Stimulated activated naive B cell treated with anti-CD40 and anti-IgM and Interleukin-4, amounts not matched to agents 10 μg/mL and 1 μg/mL and 100 μg/mL, for 72 hours (primary cell): ENCODE results near the gene GTF2F2.
"Not testable (repeated sequence)": the region's sequence is repeated elsewhere in the genome, so short reads cannot be mapped to it uniquely, and the experiment has no call there.

Experiments
- ATAC-seq, 2 donors: fragments of 150-1000 bp; cut with Tn5 transposase; replicated peaks; 2 replicates each; pipeline ENCODE4 v1.10.0; 2021; ENCODE audit warnings: moderate library complexity in 1 of 2
- DNase-seq: peaks from one replicate; pipeline ENCODE4 v3.0.0; 2021
- H3K27ac Mint-ChIP-seq: one replicate; pipeline ENCODE4 v1.8.0; 2022; ENCODE audit warnings: mild to moderate bottlenecking, mixed read lengths
- H3K27me3 Mint-ChIP-seq, 2 donors: one replicate each; pipeline ENCODE4 v1.8.0; 2022; ENCODE audit warnings: mixed read lengths in 2 of 2
- H3K36me3 Mint-ChIP-seq, 2 donors: one replicate each; pipeline ENCODE4 v1.8.0; 2022; ENCODE audit warnings: mixed read lengths in 2 of 2, mild to moderate bottlenecking in 1 of 2
- H3K4me1 Mint-ChIP-seq, 2 donors: one replicate each; pipeline ENCODE4 v1.8.0; 2022; ENCODE audit warnings: mixed read lengths in 2 of 2, mild to moderate bottlenecking in 1 of 2
- H3K4me3 Mint-ChIP-seq, 2 donors: one replicate each; pipeline ENCODE4 v1.8.0; 2022; ENCODE audit warnings: mild to moderate bottlenecking in 2 of 2, mixed read lengths in 2 of 2, moderate library complexity in 1 of 2
- H3K9me3 Mint-ChIP-seq, 2 donors: one replicate each; pipeline ENCODE4 v1.8.0; 2022; ENCODE audit warnings: mixed read lengths in 2 of 2, mild to moderate bottlenecking in 1 of 2

Gene GTF2F2

DNA sequence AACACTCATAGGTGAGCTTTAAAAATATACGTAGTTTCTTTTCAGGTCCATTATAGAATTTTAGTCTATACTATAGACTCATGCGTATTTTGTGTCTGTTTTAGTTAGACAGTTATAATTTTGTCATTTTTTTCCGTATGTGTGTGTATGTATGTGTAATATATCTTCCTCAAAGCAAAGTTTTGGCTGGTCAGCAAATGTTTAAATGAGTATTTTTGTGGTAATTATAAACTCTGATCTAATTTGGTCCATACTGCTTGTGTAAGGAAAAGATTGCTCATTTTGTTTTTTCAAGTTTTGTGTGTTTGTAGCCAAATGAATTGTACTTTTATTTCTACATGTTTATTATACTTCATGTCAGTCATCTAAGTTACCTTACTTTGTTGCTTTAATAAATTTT, 60.0 kb downstream of the GTF2F2 start:
- no peak for DNase-seq
- H3K27me3 Mint-ChIP-seq, result no peaks in the 10 kb centered on the region
- peaks cover 0 to 3% of the 10 kb centered on the region in 2 donors for H3K9me3 Mint-ChIP-seq
- peaks cover 40 to 54% of the 10 kb centered on the region in 2 donors for H3K36me3 Mint-ChIP-seq
- H3K4me3 Mint-ChIP-seq, result no peak overlapping the region
- H3K27ac Mint-ChIP-seq, result no peak overlapping the region
- no peak for ATAC-seq
- H3K4me1 Mint-ChIP-seq, result peaks cover 18 to 50% of the 10 kb centered on the region in 2 donors

- H3K36me3 Mint-ChIP-seq, result peaks cover 40 to 48% of the 10 kb centered on the region in 2 donors
- DNase-seq (no peak), ATAC-seq (no peak)
- H3K4me1 Mint-ChIP-seq, result peaks cover 15 to 50% of the 10 kb centered on the region in 2 donors
- H3K27me3 Mint-ChIP-seq, result no peaks in the 10 kb centered on the region
- H3K27ac Mint-ChIP-seq, result no peak overlapping the region
- H3K9me3 Mint-ChIP-seq, result peaks cover 0 to 3% of the 10 kb centered on the region in 2 donors
- H3K4me3 Mint-ChIP-seq, result no peak overlapping the region
Measured at GRCh38 chr13:45180713-45181601, 60.6 kb downstream of the GTF2F2 start.

DNA sequence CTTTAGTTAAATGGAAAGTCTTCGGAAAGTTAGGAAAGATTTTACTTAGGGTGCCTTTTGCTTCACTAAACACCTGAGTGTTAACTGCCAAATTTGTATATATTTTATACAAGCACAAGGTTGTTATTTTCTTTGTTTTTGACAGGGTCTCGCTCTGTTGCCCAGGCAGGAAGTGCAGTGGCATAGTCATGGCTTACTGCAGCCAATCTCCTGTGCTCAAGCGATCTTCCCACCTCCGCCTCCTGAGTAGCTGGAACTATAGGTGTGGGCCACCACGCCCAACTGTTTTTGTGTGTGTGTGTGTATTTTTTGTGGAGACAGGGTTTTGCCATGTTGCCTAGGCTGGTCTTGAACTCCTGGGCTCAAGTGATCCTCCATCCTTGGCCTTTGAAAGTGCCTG, 64.4 kb downstream of the GTF2F2 start:
- no peak for DNase-seq
- Mint-ChIP-seq H3K4me1 (peaks cover 11 to 23% of the 10 kb centered on the region in 2 donors), H3K27ac (peak overlapping the region; percentile 43), H3K4me3 (no peak overlapping the region), H3K36me3 (peaks cover 29 to 41% of the 10 kb centered on the region in 2 donors), H3K27me3 (no peaks in the 10 kb centered on the region), H3K9me3 (peaks cover 0 to 3% of the 10 kb centered on the region in 2 donors)
- no peak for ATAC-seq

- ATAC-seq (no peak), DNase-seq (no peak)
- H3K4me1 Mint-ChIP-seq, result peaks cover 13 to 23% of the 10 kb centered on the region in 2 donors
- no peaks in the 10 kb centered on the region for H3K27me3 Mint-ChIP-seq
- no peak overlapping the region for H3K27ac Mint-ChIP-seq
- H3K36me3 Mint-ChIP-seq, result peaks cover 29 to 45% of the 10 kb centered on the region in 2 donors
- peaks cover 0 to 3% of the 10 kb centered on the region in 2 donors for H3K9me3 Mint-ChIP-seq
- no peak overlapping the region for H3K4me3 Mint-ChIP-seq
Measured at GRCh38 chr13:45185286-45185685, 65.0 kb downstream of the GTF2F2 start.

DNA sequence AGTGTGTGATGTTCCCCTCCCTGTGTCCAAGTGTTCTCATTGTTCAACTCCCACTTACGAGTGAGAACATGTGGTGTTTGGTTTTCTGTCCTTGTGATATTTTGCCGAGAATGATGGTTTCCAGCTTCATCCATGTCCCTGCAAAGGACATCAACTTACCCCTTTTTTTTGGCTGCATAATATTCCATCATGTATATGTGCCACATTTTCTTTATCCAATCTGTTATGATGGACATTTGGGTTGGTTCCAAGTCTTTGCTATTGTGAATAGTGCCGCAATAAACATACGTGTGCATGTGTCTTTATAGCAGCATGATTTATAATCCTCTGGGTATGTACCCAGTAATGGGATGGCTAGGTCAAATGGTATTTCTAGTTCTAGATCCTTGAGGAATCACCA, 68.8 kb downstream of the GTF2F2 start:
- not testable (repeated sequence) for H3K27ac Mint-ChIP-seq, H3K27me3 Mint-ChIP-seq, H3K4me3 Mint-ChIP-seq, DNase-seq, ATAC-seq, H3K9me3 Mint-ChIP-seq
- peaks cover 15 to 22% of the 10 kb centered on the region in 2 donors for H3K36me3 Mint-ChIP-seq
- peaks cover 6 to 19% of the 10 kb centered on the region in 2 donors for H3K4me1 Mint-ChIP-seq

DNA sequence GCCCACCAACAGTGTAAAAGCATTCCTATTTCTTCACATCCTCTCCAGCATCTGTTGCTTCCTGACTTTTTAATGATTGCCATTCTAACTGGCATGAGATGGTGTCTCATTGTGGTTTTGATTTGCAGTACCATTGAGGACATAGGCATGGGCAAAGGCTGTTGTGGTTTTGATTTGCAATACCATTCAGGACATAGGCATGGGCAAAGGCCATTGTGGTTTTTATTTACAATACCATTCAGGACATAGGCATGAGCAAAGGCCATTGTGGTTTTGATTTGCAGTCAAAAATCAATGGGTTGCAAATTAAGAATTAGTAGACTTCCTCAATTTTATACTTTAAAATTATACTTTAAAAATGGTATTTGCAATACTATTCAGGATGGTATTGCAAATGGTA, 69.2 kb downstream of the GTF2F2 start:
- not testable (repeated sequence) for ATAC-seq, H3K4me3 Mint-ChIP-seq, H3K27ac Mint-ChIP-seq, H3K27me3 Mint-ChIP-seq, DNase-seq, H3K9me3 Mint-ChIP-seq
- Mint-ChIP-seq H3K36me3 (peaks cover 15 to 22% of the 10 kb centered on the region in 2 donors), H3K4me1 (peaks cover 7 to 19% of the 10 kb centered on the region in 2 donors)

DNA sequence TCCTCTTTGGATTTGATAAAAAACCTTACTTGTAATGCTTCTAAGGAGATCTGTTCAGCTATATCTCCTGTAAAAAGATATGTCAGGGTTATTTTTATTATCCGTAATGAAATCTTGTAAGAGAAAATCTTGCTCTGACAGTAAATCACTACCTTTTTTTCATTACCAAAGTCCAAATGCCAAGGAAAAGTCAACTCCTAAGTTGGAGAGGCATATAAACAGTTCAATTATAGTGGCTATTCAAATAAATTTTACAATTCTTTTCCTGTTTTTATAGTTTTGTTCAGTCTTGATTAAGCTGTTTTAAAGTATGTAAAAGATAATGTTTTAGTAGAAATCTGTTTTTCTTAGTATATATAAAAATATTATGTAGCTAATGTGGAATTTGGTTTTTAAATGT, 71.6 kb downstream of the GTF2F2 start:
- Mint-ChIP-seq H3K9me3 (no peaks in the 10 kb centered on the region), H3K4me1 (peaks cover 9 to 29% of the 10 kb centered on the region in 2 donors), H3K27ac (no peak overlapping the region), H3K4me3 (no peak overlapping the region), H3K27me3 (no peaks in the 10 kb centered on the region), H3K36me3 (peaks cover 15 to 26% of the 10 kb centered on the region in 2 donors)
- DNase-seq (no peak), ATAC-seq (no peak)

- Mint-ChIP-seq H3K27ac (no peak overlapping the region), H3K4me1 (peaks cover 10 to 30% of the 10 kb centered on the region in 2 donors), H3K4me3 (no peak overlapping the region), H3K36me3 (peaks cover 13 to 22% of the 10 kb centered on the region in 2 donors), H3K27me3 (no peaks in the 10 kb centered on the region), H3K9me3 (no peaks in the 10 kb centered on the region)
- DNase-seq (no peak), ATAC-seq (no peak)
Measured at GRCh38 chr13:45194081-45194939, 74.0 kb downstream of the GTF2F2 start.

- Mint-ChIP-seq H3K27me3 (no peaks in the 10 kb centered on the region), H3K36me3 (peaks cover 15 to 24% of the 10 kb centered on the region in 2 donors), H3K9me3 (no peaks in the 10 kb centered on the region), H3K27ac (no peak overlapping the region), H3K4me3 (no peak overlapping the region), H3K4me1 (peaks cover 13 to 36% of the 10 kb centered on the region in 2 donors)
- no peak for ATAC-seq
- DNase-seq, result no peak
Measured at GRCh38 chr13:45195421-45195820, 75.1 kb downstream of the GTF2F2 start.

GRCh38 chr13:45196096-45196495, 75.8 kb downstream of the GTF2F2 start:
- DNase-seq, result no peak
- peaks cover 15 to 31% of the 10 kb centered on the region in 2 donors for H3K36me3 Mint-ChIP-seq
- ATAC-seq, result no peak
- H3K9me3 Mint-ChIP-seq, result no peaks in the 10 kb centered on the region
- no peak overlapping the region for H3K4me3 Mint-ChIP-seq
- H3K27ac Mint-ChIP-seq, result no peak overlapping the region
- H3K4me1 Mint-ChIP-seq, result peaks cover 13 to 36% of the 10 kb centered on the region in 2 donors
- H3K27me3 Mint-ChIP-seq, result no peaks in the 10 kb centered on the region

DNA sequence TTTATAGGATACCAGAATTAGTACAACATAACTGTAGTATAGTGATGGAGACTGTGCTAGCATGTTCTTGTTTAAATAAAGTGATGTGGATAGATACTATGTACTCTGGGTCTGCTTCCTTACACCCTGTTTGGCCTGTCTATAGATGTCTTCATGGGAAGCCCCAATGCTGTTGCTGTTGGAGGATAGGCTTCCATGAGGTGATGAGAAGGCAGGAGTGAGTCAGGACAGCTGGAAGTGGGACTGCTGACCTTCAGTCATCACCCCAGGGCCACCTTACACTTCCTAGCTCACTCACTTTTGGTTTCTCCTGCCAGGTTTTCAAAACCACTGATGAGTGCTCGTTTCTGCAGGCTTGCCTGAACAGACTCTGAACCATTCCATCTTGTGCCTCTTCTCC, 76.3 kb downstream of the GTF2F2 start:
- H3K9me3 Mint-ChIP-seq, result no peaks in the 10 kb centered on the region
- H3K27me3 Mint-ChIP-seq, result no peaks in the 10 kb centered on the region
- peaks cover 13 to 36% of the 10 kb centered on the region in 2 donors for H3K4me1 Mint-ChIP-seq
- ATAC-seq, result peak in 1 of 2 donors; percentile 10
- no peak overlapping the region for H3K27ac Mint-ChIP-seq
- H3K36me3 Mint-ChIP-seq, result peaks cover 15 to 36% of the 10 kb centered on the region in 2 donors
- DNase-seq, result no peak
- no peak overlapping the region for H3K4me3 Mint-ChIP-seq

GRCh38 chr13:45198041-45198440, 77.7 kb downstream of the GTF2F2 start:
- H3K36me3 Mint-ChIP-seq, result peaks cover 24 to 45% of the 10 kb centered on the region in 2 donors
- H3K27me3 Mint-ChIP-seq, result no peaks in the 10 kb centered on the region
- H3K9me3 Mint-ChIP-seq, result no peaks in the 10 kb centered on the region
- no peak overlapping the region for H3K4me3 Mint-ChIP-seq
- ATAC-seq (no peak), DNase-seq (no peak)
- no peak overlapping the region for H3K27ac Mint-ChIP-seq
- peaks cover 13 to 41% of the 10 kb centered on the region in 2 donors for H3K4me1 Mint-ChIP-seq

GRCh38 chr13:45198924-45199323, 78.6 kb downstream of the GTF2F2 start:
- Mint-ChIP-seq H3K27me3 (no peaks in the 10 kb centered on the region), H3K9me3 (no peaks in the 10 kb centered on the region), H3K4me1 (peaks cover 13 to 33% of the 10 kb centered on the region in 2 donors), H3K4me3 (no peak overlapping the region), H3K36me3 (peaks cover 25 to 49% of the 10 kb centered on the region in 2 donors), H3K27ac (no peak overlapping the region)
- no peak for DNase-seq
- no peak for ATAC-seq

DNA sequence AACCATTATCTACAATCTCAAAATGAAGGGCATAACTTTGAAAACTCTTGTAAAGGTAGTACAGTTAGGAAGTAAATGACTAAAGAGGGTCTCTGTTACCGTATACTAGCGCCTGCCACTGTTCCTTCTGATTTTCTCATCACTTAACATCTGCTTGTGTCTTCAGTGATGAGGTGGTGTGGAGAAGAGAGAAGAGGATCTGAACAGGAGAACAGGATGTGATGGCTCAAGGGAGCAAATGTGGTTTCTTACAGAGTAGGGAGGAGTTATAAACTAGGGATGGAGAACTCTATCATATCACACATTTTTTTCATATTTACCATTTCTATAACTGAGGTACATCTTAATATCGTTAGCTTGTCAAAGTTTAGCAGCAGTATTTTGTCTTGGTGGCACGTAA, 79.4 kb downstream of the GTF2F2 start:
- ATAC-seq (no peak), DNase-seq (no peak)
- H3K4me3 Mint-ChIP-seq, result no peak overlapping the region
- no peaks in the 10 kb centered on the region for H3K27me3 Mint-ChIP-seq
- H3K27ac Mint-ChIP-seq, result no peak overlapping the region
- peaks cover 14 to 29% of the 10 kb centered on the region in 2 donors for H3K4me1 Mint-ChIP-seq
- H3K9me3 Mint-ChIP-seq, result peaks cover 2 to 4% of the 10 kb centered on the region in 2 donors
- peaks cover 23 to 48% of the 10 kb centered on the region in 2 donors for H3K36me3 Mint-ChIP-seq
